HG03354 (cell line): ENCODE data around the gene ABHD18.
"Not testable (repeated sequence)": the region's sequence is repeated elsewhere in the genome, so short reads cannot be mapped to it uniquely, and the experiment has no call there.

ENCODE experiments used
- ATAC-seq: cut with Tn5 transposase; IDR thresholded peaks from one replicate; pipeline ENCODE4 v1.9.1; 2021; ENCODE audit warnings: mild to moderate bottlenecking; ENCODE audit not compliant: unreplicated experiment, poor library complexity, severe bottlenecking

Gene ABHD18

GRCh38 chr4:127985989-127986388 lies 20.8 kb downstream of the ABHD18 start:
- no peak for ATAC-seq

- ATAC-seq = no peak
These were observed 23.4 kb downstream of the ABHD18 start for GRCh38 chr4:127988638-127989037.

- no peak for ATAC-seq
These were observed 27.9 kb downstream of the ABHD18 start for GRCh38 chr4:127993151-127993550.

- ATAC-seq = no peak
These were observed 30.6 kb downstream of the ABHD18 start for GRCh38 chr4:127995776-127996175.

GRCh38 chr4:127996521-127996920 lies 31.3 kb downstream of the ABHD18 start:
- not testable (repeated sequence) for ATAC-seq

- ATAC-seq = peak; percentile 99
These were observed 32.6 kb downstream of the ABHD18 start for GRCh38 chr4:127997534-127998388.

- ATAC-seq = no peak
These were observed 41.4 kb downstream of the ABHD18 start for GRCh38 chr4:128006592-128006991.

- ATAC-seq = no peak
These were observed 44.2 kb downstream of the ABHD18 start for GRCh38 chr4:128009428-128009827.

GRCh38 chr4:128025319-128025718 lies 60.1 kb downstream of the ABHD18 start:
- ATAC-seq = no peak

- ATAC-seq = no peak
These were observed 64.7 kb downstream of the ABHD18 start for GRCh38 chr4:128029907-128030306.

- ATAC-seq = no peak
These were observed 66.7 kb downstream of the ABHD18 start for GRCh38 chr4:128031756-128032384.

DNA sequence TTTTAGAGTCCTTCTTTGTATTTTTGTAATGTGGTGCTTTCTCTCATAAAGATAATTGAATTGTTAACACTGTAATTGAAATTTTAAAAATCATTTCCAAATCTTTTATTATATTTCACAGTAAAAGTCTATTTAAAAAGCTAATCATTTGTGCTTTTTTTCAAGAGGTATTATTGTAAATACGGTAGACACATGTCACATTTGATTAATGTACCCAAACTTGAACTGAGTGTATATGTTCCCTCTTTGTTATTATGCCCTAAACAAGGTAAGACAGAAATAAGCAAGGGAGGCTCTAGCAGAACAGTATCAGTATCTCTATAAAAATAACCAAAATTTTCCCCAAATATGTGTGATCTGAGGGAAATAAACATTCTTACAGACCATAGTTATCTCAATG lies 74.4 kb downstream of the ABHD18 start:
- ATAC-seq = no peak

DNA sequence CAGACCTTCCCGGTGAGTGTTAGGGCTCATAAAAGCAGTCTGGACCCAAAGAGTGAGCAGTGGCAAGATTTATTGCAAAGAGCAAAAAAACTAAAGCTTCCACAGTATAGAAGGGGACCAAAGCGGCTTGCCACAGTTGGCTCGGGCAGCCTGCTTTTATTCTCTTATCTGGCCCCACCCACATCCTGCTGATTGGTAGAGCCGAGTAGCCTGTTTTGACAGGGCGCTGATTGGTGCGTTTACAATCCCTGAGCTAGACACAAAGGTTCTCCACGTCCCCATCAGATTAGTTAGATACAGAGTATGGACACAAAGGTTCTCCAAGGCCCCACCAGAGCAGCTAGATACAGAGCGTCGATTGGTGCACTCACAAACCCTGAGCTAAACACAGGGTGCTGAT lies 81.8 kb downstream of the ABHD18 start:
- ATAC-seq = not testable (repeated sequence)

- ATAC-seq = not testable (repeated sequence)
These were observed 82.3 kb downstream of the ABHD18 start for GRCh38 chr4:128047514-128047913.

- not testable (repeated sequence) for ATAC-seq
These were observed 86.0 kb downstream of the ABHD18 start for GRCh38 chr4:128051229-128051628.

GRCh38 chr4:128054907-128055306 lies 89.7 kb downstream of the ABHD18 start:
- ATAC-seq = not testable (repeated sequence)

DNA sequence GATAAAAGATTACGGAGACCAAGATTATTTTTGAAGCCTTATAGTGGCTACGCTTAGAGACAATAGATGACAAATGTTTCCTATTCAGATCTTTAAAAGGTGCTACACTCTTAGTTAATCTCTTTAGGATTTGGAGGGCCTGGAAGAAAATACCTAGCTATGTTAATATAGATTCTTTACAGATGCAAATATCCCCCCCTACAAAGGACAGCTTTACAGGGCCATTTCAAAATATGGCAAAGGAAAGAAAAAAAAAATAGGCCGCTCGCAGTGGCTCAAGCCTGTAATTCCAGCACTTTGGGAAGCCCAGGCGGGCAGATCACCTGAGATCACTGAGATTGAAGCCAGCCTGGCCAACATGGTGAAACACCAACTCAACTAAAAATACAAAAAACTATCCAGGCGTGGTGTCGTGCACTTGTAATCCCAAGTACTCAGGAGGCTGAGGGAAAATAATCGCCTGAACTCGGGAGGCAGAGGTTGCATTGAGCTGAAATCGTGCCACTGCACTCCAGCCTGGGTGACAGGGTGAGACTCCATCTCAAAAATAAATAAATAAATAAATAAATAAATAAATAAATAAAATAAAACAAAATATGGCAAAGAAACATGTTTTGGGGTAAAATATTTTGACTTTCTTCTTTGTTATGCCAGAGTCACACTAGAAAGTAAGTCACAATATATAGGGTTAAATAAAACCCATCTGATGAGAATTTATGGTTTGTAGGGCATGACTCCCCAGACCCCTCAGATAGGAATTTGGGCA lies 90.4 kb downstream of the ABHD18 start:
- ATAC-seq = not testable (repeated sequence)

DNA sequence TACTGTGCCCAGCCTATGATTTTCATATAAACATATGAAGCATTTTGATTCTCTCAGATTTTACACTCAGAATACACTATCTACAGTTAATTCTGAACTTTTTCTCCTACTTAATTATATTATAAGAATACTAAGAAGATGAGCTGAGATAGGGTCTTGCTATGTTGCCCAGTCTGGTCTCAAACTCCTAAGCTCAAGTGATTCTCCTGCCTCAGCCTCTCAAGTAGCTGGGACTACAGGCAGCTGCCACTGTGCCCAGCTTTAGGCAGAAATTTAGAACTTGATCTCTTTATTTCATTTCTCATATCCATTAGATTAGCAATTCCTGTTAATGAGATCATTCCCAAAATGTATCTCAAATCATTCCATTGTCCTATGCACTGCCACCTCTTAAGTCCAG lies 91.2 kb downstream of the ABHD18 start:
- ATAC-seq = no peak

- ATAC-seq = no peak
These were observed 95.0 kb downstream of the ABHD18 start for GRCh38 chr4:128060121-128060698.
